GM19463 (cell line): ENCODE results near the gene PEAR1.

Experiments
- ATAC-seq: cut with Tn5 transposase; IDR thresholded peaks from one replicate; pipeline ENCODE4 v1.9.1; 2021; ENCODE audit warnings: mild to moderate bottlenecking, moderate library complexity; ENCODE audit not compliant: unreplicated experiment

The PEAR1 gene

DNA sequence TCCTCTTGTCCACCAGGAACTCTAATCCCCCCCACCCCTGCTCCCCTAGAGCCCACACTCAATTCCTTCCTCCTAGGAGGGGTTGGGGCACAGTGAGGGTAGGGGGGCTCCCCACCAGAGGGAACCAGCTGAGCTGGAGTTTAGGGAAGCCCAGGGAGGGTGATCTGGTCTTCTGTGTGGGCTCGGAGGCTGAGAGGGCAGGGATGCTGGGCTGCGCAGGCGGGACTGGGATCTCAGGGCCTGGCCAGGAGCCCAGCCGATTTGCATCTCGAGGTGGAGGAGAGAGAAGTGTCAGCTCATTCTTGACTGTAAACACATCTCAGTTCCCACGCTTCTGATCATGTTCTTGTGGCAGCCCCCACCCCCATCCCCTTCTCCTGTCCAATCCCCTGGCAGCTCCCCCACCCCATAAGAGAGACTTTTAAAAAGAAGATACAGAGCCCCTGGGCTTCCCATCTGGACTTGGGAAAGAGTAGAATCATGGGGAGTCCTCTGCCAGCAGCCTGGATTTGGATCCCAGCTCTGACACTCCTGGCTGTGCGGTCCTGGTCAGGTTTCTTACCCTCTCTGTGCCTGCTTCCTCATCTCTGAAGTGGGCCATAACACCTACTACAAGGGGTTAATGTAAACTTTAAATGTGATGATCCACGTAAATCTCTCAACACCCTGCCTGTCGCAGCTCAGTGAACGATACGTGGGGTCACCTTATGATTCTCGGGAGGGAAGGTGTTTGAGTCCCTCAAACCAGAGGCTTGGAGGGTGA lies 6.6 kb downstream of the PEAR1 start:
- ATAC-seq = no peak

GRCh38 chr1:156900896-156901589 lies 7.5 kb downstream of the PEAR1 start:
- no peak for ATAC-seq

- ATAC-seq = no peak
These were observed 8.0 kb downstream of the PEAR1 start for GRCh38 chr1:156901590-156901900.

DNA sequence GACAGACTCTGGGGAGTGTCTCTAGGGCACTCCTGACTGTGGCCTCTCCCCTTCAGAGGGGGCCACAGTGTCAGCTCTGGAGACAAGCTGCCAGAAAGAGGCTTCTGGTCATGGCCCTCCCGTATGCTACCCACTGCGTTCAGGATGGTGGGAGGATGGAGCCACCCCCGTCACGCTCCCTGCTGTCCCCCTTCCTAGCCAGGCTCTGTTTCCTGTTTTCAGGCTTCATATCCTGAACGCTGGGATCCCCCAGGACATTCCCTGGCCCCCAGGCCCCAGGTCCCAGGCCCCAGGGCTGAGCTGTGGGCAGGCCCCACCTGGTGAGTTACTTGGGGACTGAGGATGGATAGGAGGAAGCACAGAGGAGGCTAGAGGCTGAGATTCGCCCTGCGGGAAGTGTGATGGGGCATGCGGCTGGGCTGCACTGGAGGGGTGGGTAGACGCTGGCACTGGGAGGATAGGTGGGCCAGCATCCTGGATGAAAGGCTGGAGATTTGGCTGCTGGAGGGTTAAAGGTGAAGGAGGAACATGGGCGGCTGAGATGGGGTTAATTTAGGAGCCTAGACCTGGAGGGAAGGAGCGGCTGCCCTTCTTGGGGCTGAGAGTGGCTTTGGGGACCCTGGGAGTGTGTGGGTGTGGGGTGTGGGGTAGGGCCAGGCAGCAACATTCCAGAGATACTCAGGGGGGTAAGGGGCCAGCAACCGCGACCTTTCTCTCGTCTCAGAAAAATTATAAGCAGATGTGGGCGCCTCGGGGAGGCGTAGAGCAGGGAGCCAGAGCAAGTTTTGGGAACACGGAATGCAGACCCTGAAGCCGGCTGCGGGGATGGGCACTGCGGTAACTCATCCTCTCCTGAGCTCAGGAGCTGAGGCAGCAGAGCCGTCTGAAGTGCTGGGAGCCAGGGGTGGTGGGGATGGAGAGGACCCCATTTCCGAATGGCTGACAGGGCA lies 8.7 kb downstream of the PEAR1 start:
- no peak for ATAC-seq

DNA sequence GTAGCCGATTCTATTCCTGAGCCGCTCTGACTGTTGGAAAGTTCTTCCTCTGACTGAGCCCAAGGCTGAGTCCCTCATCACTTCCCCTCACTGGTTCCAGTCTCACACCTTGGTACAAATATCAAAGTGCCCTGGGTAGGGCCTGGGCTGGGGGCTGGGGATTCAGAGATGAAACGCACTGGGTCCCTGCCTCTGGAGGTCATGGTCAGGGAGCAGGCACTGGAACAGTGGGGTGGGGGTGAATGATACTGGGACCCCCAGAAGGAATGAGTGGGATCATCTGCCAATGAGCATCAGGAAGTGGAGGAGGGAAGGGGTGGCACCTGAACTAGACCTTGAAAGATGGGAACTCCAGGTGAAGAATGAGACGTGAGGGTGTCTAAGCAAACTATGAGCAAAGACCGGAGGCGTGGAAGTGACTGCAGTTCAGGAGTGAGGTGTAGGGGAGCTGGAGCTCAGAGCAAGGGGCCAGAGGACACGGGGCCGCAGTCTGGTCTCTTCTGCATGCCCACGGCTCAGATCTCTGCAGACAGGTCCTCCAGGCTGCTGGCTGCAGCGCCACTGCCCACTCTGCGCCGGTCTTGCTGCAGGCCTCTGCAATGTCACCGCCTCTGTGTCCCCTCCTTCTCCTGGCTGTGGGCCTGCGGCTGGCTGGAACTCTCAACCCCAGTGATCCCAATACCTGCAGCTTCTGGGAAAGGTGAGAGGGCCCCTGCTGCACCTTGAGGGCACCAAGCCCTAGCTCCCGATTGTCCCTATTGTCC lies 10.0 kb downstream of the PEAR1 start:
- ATAC-seq = no peak

DNA sequence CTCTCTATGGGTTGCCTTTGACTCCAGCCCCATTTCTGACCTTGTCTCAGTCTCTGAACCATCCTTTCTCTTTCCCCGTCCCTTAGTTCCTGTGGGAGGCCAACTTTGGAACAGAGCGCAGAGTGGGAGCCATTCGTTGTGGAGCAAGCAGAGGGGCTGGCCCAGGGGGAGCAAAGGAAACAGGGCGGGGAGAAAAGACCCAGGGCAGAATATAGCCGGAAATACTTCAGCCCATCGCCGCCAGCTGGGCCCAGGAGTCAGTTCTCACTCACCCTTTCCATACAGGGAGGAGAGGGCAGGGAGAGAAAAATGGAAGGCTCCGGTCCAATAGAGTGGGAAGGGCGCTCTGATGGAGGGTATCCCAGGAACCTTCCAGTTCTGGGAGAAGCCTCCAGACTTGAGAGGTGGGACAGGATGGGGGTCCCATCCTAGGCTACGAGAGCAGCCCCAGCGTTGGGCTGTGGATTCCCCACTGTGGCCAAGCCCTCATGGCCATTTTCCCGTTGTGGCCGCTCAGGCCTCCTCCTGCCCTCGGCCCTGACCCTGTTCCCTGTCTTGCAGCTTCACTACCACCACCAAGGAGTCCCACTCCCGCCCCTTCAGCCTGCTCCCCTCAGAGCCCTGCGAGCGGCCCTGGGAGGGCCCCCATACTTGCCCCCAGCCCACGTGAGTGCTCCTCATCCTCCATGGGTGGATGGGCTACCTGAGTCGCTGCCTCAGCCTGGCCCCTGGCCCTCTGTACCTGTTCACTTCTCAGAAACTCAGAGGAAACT lies 10.9 kb downstream of the PEAR1 start:
- no peak for ATAC-seq

DNA sequence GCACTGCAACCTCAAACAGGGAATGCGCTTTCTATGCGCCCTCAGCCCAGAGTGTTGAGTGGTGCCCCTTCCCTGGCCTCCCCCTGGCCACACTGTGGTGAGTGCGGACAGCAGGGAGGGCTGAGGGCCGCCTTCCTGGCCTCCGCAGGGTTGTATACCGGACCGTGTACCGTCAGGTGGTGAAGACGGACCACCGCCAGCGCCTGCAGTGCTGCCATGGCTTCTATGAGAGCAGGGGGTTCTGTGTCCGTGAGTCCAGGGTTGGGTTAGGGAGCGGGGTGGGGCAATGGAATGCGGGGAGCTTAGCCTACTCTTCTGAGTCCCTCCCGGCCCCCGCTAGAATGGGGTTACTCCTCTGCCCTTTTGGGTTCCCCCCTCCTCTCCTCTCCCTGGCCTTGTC lies 11.7 kb downstream of the PEAR1 start:
- no peak for ATAC-seq

GRCh38 chr1:156905651-156906050 lies 12.1 kb downstream of the PEAR1 start:
- no peak for ATAC-seq

GRCh38 chr1:156906206-156906906 lies 12.8 kb downstream of the PEAR1 start:
- ATAC-seq = no peak

DNA sequence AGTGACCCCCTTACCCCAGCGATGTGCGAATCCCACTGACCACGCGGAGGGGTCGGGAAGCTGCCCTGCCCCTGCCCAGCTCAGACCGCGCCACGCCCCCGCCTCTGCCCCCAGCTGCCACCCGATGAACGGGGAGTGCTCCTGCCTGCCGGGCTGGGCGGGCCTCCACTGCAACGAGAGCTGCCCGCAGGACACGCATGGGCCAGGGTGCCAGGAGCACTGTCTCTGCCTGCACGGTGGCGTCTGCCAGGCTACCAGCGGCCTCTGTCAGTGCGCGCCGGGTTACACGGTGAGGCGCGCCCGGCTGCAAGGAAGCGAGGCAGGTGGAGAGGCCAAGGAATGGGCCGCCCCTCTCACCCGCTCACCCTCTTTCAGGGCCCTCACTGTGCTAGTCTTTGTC lies 15.0 kb downstream of the PEAR1 start:
- ATAC-seq = no peak

DNA sequence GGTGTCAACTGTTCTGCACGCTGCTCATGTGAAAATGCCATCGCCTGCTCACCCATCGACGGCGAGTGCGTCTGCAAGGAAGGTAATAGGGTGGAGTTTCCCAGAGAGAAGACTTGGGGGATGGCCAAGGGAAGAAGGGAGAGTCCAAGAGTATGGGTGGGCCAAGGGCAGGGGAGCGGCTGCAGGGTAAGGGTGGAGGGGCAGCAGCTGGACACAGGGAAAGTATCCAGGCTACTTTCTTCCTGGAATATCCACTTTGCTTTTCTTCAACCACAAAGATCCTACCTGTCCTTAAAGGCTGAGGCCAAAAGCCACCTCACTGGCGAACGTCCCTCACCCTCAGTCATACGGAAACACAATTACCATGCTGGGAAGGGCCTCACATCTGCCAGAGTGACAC lies 15.4 kb downstream of the PEAR1 start:
- ATAC-seq = no peak

DNA sequence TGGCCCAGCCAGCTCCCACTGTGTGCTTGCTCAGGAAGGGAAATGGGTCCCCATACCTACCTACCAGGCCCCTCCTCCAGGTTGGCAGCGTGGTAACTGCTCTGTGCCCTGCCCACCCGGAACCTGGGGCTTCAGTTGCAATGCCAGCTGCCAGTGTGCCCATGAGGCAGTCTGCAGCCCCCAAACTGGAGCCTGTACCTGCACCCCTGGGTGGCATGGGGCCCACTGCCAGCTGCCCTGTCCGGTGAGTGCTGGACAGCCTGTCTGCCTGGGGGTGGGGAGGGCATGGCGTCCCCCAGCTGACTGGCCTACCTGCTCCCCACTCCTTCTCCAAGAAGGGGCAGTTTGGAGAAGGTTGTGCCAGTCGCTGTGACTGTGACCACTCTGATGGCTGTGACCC lies 16.2 kb downstream of the PEAR1 start:
- no peak for ATAC-seq

- ATAC-seq = no peak
These were observed 16.8 kb downstream of the PEAR1 start for GRCh38 chr1:156910309-156910782.

- ATAC-seq = no peak
These were observed 18.2 kb downstream of the PEAR1 start for GRCh38 chr1:156911577-156912298.

- no peak for ATAC-seq
These were observed 18.8 kb downstream of the PEAR1 start for GRCh38 chr1:156912310-156912709.

GRCh38 chr1:156912861-156913808 lies 19.6 kb downstream of the PEAR1 start:
- no peak for ATAC-seq

DNA sequence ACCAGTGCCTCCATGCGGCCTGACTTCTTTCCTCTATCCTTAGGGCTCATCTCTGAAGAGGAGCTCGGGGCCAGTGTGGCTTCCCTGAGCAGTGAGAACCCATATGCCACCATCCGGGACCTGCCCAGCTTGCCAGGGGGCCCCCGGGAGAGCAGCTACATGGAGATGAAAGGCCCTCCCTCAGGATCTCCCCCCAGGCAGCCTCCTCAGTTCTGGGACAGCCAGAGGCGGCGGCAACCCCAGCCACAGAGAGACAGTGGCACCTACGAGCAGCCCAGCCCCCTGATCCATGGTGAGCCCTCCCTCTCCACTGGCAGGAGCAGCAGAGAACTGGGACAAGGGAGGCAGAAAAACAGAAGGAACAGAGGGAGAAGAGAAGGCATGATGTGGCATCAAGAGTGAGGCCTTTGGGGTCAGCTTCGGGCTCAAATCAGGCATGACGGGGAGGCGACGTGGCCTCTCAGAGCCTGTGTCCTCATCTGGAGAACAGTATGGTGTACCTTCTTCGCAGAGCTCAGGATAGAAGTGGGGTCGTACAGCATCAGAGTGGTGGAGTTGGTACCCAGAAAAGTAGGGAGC lies 20.4 kb downstream of the PEAR1 start:
- ATAC-seq = no peak
